GM12865 (cell line): Measurements from ENCODE around the gene VPS26C.
"Not testable (repeated sequence)": the region's sequence is repeated elsewhere in the genome, so short reads cannot be mapped to it uniquely, and the experiment has no call there.

ENCODE experiments used
- DNase-seq: peaks from one replicate; pipeline ENCODE4 v3.0.0; 2010; ENCODE audit warnings: low read depth
- H3K4me3 ChIP-seq: 2 replicates; pipeline ENCODE4 v1.5.1; 2011; ENCODE audit warnings: mild to moderate bottlenecking, low read depth, low read length, control low read depth
- CTCF ChIP-seq: IDR thresholded peaks from 2 replicates; pipeline ENCODE4 v1.5.1; 2011; ENCODE audit warnings: low read length, control low read depth, low read depth, inconsistent platforms; ENCODE audit not compliant: insufficient read depth; ENCODE audit errors: missing control alignments

Gene VPS26C

GRCh38 chr21:37281993-37282392 lies 14.9 kb upstream of the VPS26C start:
- DNase-seq: no peak
- TF ChIP-seq CTCF: no peak
- H3K4me3 ChIP-seq: no peak overlapping the region

GRCh38 chr21:37281579-37281978 lies 14.4 kb upstream of the VPS26C start:
- H3K4me3 ChIP-seq: no peak overlapping the region
- TF ChIP-seq CTCF: no peak

GRCh38 chr21:37279271-37279670 lies 12.1 kb upstream of the VPS26C start:
- H3K4me3 ChIP-seq, DNase-seq: not testable (repeated sequence)

More at GRCh38 chr21:37281579-37281978, 14.4 kb upstream of the VPS26C start:
- DNase-seq: no peak

GRCh38 chr21:37278199-37278598 lies 11.1 kb upstream of the VPS26C start:
- H3K4me3 ChIP-seq: no peak overlapping the region
- DNase-seq: no peak
- no peak for TF ChIP-seq CTCF

GRCh38 chr21:37276377-37276776 lies 9.2 kb upstream of the VPS26C start:
- DNase-seq: no peak
- no peak overlapping the region for H3K4me3 ChIP-seq
- TF ChIP-seq CTCF: no peak

GRCh38 chr21:37273911-37274690 lies 7.0 kb upstream of the VPS26C start:
- no peak for TF ChIP-seq CTCF
- peak; percentile 50 for DNase-seq
- peak overlapping the region; percentile 33 for H3K4me3 ChIP-seq

- TF ChIP-seq CTCF: no peak
- DNase-seq: no peak
- H3K4me3 ChIP-seq: peak overlapping the region; percentile 33
Observed at GRCh38 chr21:37273440-37273839, 6.3 kb upstream of the VPS26C start.
